Measurements from ENCODE around the gene SNX33.
"Not testable (repeated sequence)": the region's sequence is repeated elsewhere in the genome, so short reads cannot be mapped to it uniquely, and the experiment has no call there.

DNA sequence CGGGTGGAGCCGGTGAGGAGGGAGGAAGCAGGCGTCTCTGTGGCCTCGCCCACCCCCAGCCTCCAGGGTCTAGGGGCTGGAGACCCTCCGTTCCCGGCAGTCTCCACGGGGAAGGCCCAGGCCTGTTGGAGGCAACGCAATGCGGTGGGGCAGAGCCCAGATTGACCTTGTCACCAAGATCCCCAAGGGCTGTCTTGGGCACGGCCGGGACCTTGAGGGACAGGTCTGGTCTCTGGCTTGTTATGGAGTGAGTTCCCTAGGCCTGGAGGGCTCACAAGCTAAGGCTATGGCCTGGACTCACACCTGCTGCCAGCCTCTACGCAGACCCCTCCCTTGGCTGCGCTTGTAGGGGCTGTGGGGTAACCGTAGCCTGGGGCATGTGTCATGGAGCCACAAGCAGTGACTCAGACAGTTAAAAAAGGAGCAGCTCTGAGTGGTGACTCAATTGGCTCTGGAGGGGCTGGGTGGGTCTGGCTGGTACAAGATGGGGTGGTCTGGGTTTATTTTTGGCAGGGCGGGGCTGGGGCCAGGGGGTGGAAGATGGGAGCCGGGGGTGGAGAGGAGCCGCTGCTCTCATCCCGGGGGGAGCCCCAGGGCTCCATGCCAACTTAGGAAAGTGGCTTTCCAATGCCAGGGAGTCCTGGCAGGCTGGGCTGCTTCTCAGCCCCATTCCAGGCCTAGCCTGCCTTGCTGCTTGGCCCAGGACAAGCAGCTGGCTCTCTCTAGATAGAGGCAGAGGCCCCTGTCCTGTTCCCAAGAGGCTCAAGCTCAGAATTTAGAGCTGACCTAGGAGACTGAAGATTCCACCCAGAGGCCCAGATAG, 55.9 kb downstream of the SNX33 start:
- TF ChIP-seq, protein P1, sequence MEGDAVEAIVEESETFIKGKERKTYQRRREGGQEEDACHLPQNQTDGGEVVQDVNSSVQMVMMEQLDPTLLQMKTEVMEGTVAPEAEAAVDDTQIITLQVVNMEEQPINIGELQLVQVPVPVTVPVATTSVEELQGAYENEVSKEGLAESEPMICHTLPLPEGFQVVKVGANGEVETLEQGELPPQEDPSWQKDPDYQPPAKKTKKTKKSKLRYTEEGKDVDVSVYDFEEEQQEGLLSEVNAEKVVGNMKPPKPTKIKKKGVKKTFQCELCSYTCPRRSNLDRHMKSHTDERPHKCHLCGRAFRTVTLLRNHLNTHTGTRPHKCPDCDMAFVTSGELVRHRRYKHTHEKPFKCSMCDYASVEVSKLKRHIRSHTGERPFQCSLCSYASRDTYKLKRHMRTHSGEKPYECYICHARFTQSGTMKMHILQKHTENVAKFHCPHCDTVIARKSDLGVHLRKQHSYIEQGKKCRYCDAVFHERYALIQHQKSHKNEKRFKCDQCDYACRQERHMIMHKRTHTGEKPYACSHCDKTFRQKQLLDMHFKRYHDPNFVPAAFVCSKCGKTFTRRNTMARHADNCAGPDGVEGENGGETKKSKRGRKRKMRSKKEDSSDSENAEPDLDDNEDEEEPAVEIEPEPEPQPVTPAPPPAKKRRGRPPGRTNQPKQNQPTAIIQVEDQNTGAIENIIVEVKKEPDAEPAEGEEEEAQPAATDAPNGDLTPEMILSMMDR (IDR thresholded peaks at IDR 0.05 in 2 of 3, conservative IDR thresholded peaks at IDR 0.05 in 1 of 3; ENCODE audit: borderline replicate concordance in 1 of 3, insufficient read depth in 1 of 3, low read depth in 2 of 3, low read length in 2 of 3): not testable (repeated sequence)
- not testable (repeated sequence) for TF ChIP-seq SP1 (IDR thresholded peaks at IDR 0.05; ENCODE audit: low read depth); POLR2A (IDR thresholded peaks at IDR 0.05; ENCODE audit: borderline replicate concordance, extremely low read depth, insufficient read depth, insufficient read length)
- TF ChIP-seq, protein P2, sequence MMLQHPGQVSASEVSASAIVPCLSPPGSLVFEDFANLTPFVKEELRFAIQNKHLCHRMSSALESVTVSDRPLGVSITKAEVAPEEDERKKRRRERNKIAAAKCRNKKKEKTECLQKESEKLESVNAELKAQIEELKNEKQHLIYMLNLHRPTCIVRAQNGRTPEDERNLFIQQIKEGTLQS (IDR thresholded peaks at IDR 0.05): not testable (repeated sequence)
